GM23338 (cell line): Measurements from ENCODE around the gene COMMD2. TPM values are rescaled to one million over a fixed set of nuclear protein-coding genes. Genes with fewer than 3 reads are reported as not detected.

Source experiments
- ATAC-seq: fragments of 200-7000 bp; cut with Tn5 transposase; 3 replicates; pipeline ENCODE4 v1.9.1; 2020
- DNase-seq: peaks from one replicate; pipeline ENCODE4 v3.0.0-alpha.2; 2015; ENCODE audit warnings: low spot score
- H2AFZ ChIP-seq: fragments of 200-600 bp; sonication (generic); 2 replicates; pipeline ENCODE4 v1.8.0; 2016; ENCODE audit warnings: antibody characterized with exemption, mild to moderate bottlenecking, moderate library complexity
- H3F3A ChIP-seq: fragments of 200-600 bp; sonication (generic); replicated peaks from 2 replicates; pipeline ENCODE4 v1.8.0; 2017; ENCODE audit warnings: antibody characterized with exemption, mixed run types, low read depth
- H3K27ac ChIP-seq: fragments of 200-600 bp; sonication (generic); 2 replicates; pipeline ENCODE4 v1.6.1; 2016; ENCODE audit warnings: low read depth
- H3K27me3 ChIP-seq: fragments of 200-600 bp; sonication (generic); 2 replicates; pipeline ENCODE4 v1.8.0; 2016; ENCODE audit warnings: mild to moderate bottlenecking, mixed run types, moderate library complexity; ENCODE audit not compliant: insufficient read depth
- H3K36me3 ChIP-seq: fragments of 200-600 bp; sonication (generic); 2 replicates; pipeline ENCODE4 v1.8.0; 2016; ENCODE audit warnings: mild to moderate bottlenecking; ENCODE audit not compliant: insufficient read depth
- H3K4me1 ChIP-seq: fragments of 200-600 bp; sonication (generic); 2 replicates; pipeline ENCODE4 v1.8.0; 2016; ENCODE audit warnings: mild to moderate bottlenecking, moderate library complexity; ENCODE audit not compliant: insufficient read depth
- H3K4me2 ChIP-seq: fragments of 200-600 bp; sonication (generic); 2 replicates; pipeline ENCODE4 v1.7.1; 2017; ENCODE audit warnings: mixed run types
- H3K4me3 ChIP-seq: fragments of 200-600 bp; sonication (generic); 2 replicates; pipeline ENCODE4 v1.6.1; 2016; ENCODE audit warnings: mixed run types
- H3K79me2 ChIP-seq: fragments of 200-600 bp; sonication (generic); replicated peaks from 2 replicates; pipeline ENCODE4 v1.8.0; 2017; ENCODE audit warnings: mild to moderate bottlenecking; ENCODE audit not compliant: insufficient read depth
- H3K9me2 ChIP-seq: fragments of 200-600 bp; sonication (generic); 2 replicates; pipeline ENCODE4 v1.8.0; 2017; ENCODE audit not compliant: insufficient read depth
- H4K20me1 ChIP-seq: fragments of 200-600 bp; sonication (generic); replicated peaks from 2 replicates; pipeline ENCODE4 v1.8.0; 2017; ENCODE audit warnings: mild to moderate bottlenecking; ENCODE audit not compliant: insufficient read depth
- H3K27ac Mint-ChIP-seq: 2 replicates; pipeline ENCODE4 v1.8.0; 2020; ENCODE audit warnings: inconsistent platforms, mild to moderate bottlenecking, moderate library complexity, mixed read lengths
- H3K27me3 Mint-ChIP-seq: 3 replicates; pipeline ENCODE4 v1.8.0; 2022; ENCODE audit warnings: low read depth, mild to moderate bottlenecking, moderate library complexity, mixed read lengths, inconsistent platforms; ENCODE audit not compliant: insufficient read depth, poor library complexity
- H3K36me3 Mint-ChIP-seq: 3 replicates; pipeline ENCODE4 v1.8.0; 2021; ENCODE audit warnings: low read depth, mild to moderate bottlenecking, inconsistent platforms, moderate library complexity, mixed read lengths
- H3K4me1 Mint-ChIP-seq: 3 replicates; pipeline ENCODE4 v1.8.0; 2020; ENCODE audit warnings: mild to moderate bottlenecking, inconsistent platforms, mixed read lengths
- H3K4me3 Mint-ChIP-seq: 3 replicates; pipeline ENCODE4 v1.8.0; 2021; ENCODE audit warnings: moderate library complexity, mild to moderate bottlenecking, inconsistent platforms, mixed read lengths
- H3K9me3 Mint-ChIP-seq: 3 replicates; pipeline ENCODE4 v1.8.0; 2020; ENCODE audit warnings: moderate library complexity, mild to moderate bottlenecking, inconsistent platforms, mixed read lengths
- CREB1 ChIP-seq: fragments of 250-450 bp; sonication (Bioruptor Pico); IDR thresholded peaks from 2 replicates; pipeline ENCODE4 v1.5.0; 2020; ENCODE audit warnings: low read depth, mild to moderate bottlenecking, moderate library complexity
- EZH2 ChIP-seq: fragments of 200-600 bp; sonication (generic); IDR thresholded peaks from one replicate; pipeline ENCODE4 v1.8.0; 2017; ENCODE audit warnings: antibody characterized with exemption, mild to moderate bottlenecking, low read depth; ENCODE audit not compliant: unreplicated experiment
- EZH2phosphoT487 ChIP-seq: fragments of 200-600 bp; sonication (generic); IDR thresholded peaks from one replicate; pipeline ENCODE4 v1.8.1; 2018; ENCODE audit warnings: antibody characterized with exemption; ENCODE audit not compliant: unreplicated experiment
- JUNB ChIP-seq: IDR thresholded peaks from one replicate; pipeline ENCODE4 v1.6.1; 2016; ENCODE audit warnings: antibody characterized with exemption; ENCODE audit not compliant: unreplicated experiment
- NANOG ChIP-seq: IDR thresholded peaks from 2 replicates; pipeline ENCODE4 v1.6.1; 2016; ENCODE audit warnings: antibody characterized with exemption, borderline replicate concordance
- POLR2AphosphoS5 ChIP-seq: IDR thresholded peaks from 2 replicates; pipeline ENCODE4 v1.6.1; 2016; ENCODE audit warnings: antibody characterized with exemption, low read depth
- STAT1 ChIP-seq: IDR thresholded peaks from one replicate; pipeline ENCODE4 v1.6.1; 2016; ENCODE audit warnings: antibody characterized with exemption; ENCODE audit not compliant: unreplicated experiment
- ZNF114 ChIP-seq: fragments of 250-450 bp; sonication (Bioruptor Pico); IDR thresholded peaks from 2 replicates; pipeline ENCODE4 v1.5.0; 2020; ENCODE audit warnings: mild to moderate bottlenecking, moderate library complexity
- ZNF331 ChIP-seq: fragments of 250-450 bp; sonication (Bioruptor Pico); IDR thresholded peaks from 2 replicates; pipeline ENCODE4 v1.5.0; 2020; ENCODE audit warnings: low read depth, mild to moderate bottlenecking, moderate library complexity
- polyA plus RNA-seq: library from polyadenylated mRNA; unstranded; fragments of >200 nt; fragmentation: Nextera tagmentation; extraction: Ambion mirVana; gene quantifications from 2 replicates; pipeline ENCODE4 v1.2.1, GENCODE V29; 2016
- total RNA-seq: library from RNA; depleted of rRNA; stranded (reverse); fragments of >200 nt; shearing (Covaris generic); gene quantifications from 2 replicates; pipeline ENCODE4 v1.2.3, GENCODE V29; 2014
- TF ChIP-seq, protein P1 (sequence below): fragments of 250-450 bp; sonication (Bioruptor Pico); IDR thresholded peaks from 2 replicates; pipeline ENCODE4 v1.5.0; 2020; ENCODE audit warnings: mild to moderate bottlenecking, moderate library complexity
- TF ChIP-seq, protein P2 (sequence below): IDR thresholded peaks from 2 replicates; pipeline ENCODE4 v1.6.1; 2016; ENCODE audit warnings: antibody characterized with exemption
- TF ChIP-seq, protein P3 (sequence below): IDR thresholded peaks from one replicate; pipeline ENCODE4 v1.6.1; 2018; ENCODE audit warnings: antibody characterized with exemption; ENCODE audit not compliant: unreplicated experiment
- TF ChIP-seq, protein P4 (sequence below), 2 experiments: fragments of 200-600 bp in 1 of 2; sonication (generic) in 1 of 2; conservative IDR thresholded peaks; 2 replicates each; pipeline versions ENCODE4 v1.5.1 to v1.6.1; 2016 to 2017; ENCODE audit warnings: antibody characterized with exemption in 2 of 2, low read depth in 2 of 2, mild to moderate bottlenecking in 2 of 2, moderate library complexity in 1 of 2

The COMMD2 gene
- total and polyA plus RNA-seq, 2 experiments from 2014 or later: 55.5 to 61.1 TPM

DNA sequence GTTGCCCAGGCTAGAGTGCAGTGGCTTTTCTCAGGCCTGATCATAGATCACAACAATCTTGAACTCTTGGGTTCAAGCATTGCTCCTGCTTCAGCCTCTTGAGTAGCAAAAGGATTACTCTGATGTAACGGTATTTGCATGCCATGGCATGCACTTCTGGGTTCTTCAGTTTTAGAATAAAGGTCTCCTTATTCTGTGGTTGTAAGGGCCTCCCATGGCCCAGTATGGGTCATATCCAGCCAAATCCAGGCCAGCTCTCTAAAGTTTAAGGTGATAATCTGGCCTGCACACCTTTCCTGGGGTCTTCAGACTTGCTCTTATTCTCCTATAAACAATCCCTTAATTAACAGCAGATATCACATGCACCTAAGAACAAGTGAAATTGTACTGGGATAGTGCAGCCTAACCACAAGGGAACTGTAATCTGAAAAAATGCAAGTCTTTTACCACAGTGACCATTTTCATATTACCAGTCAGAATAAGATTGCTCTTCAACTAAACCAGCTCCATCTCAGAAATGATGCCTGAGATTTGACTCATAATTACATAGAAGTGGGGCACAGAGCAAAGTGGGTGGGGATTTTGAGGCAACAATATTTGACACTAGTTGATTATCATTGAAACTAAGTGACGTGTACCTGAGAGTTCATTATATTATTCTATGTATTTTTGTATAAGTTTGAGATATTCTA, 25.4 kb downstream of the COMMD2 start:
- Histone ChIP-seq H2AFZ (no peak overlapping the region), H3K4me3 (no peak overlapping the region), H3K36me3 (no peaks in the 10 kb centered on the region), H3F3A (no peaks in the 10 kb centered on the region), H3K27me3 (no peaks in the 10 kb centered on the region), H3K4me1 (no peaks in the 10 kb centered on the region), H3K4me2 (no peak overlapping the region), H3K79me2 (no peaks in the 10 kb centered on the region), H3K27ac (no peak overlapping the region), H3K9me2 (no peaks in the 10 kb centered on the region), H4K20me1 (no peaks in the 10 kb centered on the region)
- Mint-ChIP-seq H3K4me3 (no peak overlapping the region), H3K27ac (no peak overlapping the region), H3K27me3 (no peaks in the 10 kb centered on the region), H3K36me3 (peaks cover 3% of the 10 kb centered on the region; the same call in 1 of the 3 replicates), H3K4me1 (no peaks in the 10 kb centered on the region), H3K9me3 (peaks cover 9% of the 10 kb centered on the region)
- TF ChIP-seq ZNF114 (CRISPR knock-in tag) (no peak), EZH2phosphoT487 (no peak), EZH2 (no peak), ZNF331 (CRISPR knock-in tag) (no peak), NANOG (no peak), JUNB (no peak), STAT1 (no peak), POLR2AphosphoS5 (no peak), CREB1 (CRISPR knock-in tag) (no peak)
- TF ChIP-seq, protein P1, sequence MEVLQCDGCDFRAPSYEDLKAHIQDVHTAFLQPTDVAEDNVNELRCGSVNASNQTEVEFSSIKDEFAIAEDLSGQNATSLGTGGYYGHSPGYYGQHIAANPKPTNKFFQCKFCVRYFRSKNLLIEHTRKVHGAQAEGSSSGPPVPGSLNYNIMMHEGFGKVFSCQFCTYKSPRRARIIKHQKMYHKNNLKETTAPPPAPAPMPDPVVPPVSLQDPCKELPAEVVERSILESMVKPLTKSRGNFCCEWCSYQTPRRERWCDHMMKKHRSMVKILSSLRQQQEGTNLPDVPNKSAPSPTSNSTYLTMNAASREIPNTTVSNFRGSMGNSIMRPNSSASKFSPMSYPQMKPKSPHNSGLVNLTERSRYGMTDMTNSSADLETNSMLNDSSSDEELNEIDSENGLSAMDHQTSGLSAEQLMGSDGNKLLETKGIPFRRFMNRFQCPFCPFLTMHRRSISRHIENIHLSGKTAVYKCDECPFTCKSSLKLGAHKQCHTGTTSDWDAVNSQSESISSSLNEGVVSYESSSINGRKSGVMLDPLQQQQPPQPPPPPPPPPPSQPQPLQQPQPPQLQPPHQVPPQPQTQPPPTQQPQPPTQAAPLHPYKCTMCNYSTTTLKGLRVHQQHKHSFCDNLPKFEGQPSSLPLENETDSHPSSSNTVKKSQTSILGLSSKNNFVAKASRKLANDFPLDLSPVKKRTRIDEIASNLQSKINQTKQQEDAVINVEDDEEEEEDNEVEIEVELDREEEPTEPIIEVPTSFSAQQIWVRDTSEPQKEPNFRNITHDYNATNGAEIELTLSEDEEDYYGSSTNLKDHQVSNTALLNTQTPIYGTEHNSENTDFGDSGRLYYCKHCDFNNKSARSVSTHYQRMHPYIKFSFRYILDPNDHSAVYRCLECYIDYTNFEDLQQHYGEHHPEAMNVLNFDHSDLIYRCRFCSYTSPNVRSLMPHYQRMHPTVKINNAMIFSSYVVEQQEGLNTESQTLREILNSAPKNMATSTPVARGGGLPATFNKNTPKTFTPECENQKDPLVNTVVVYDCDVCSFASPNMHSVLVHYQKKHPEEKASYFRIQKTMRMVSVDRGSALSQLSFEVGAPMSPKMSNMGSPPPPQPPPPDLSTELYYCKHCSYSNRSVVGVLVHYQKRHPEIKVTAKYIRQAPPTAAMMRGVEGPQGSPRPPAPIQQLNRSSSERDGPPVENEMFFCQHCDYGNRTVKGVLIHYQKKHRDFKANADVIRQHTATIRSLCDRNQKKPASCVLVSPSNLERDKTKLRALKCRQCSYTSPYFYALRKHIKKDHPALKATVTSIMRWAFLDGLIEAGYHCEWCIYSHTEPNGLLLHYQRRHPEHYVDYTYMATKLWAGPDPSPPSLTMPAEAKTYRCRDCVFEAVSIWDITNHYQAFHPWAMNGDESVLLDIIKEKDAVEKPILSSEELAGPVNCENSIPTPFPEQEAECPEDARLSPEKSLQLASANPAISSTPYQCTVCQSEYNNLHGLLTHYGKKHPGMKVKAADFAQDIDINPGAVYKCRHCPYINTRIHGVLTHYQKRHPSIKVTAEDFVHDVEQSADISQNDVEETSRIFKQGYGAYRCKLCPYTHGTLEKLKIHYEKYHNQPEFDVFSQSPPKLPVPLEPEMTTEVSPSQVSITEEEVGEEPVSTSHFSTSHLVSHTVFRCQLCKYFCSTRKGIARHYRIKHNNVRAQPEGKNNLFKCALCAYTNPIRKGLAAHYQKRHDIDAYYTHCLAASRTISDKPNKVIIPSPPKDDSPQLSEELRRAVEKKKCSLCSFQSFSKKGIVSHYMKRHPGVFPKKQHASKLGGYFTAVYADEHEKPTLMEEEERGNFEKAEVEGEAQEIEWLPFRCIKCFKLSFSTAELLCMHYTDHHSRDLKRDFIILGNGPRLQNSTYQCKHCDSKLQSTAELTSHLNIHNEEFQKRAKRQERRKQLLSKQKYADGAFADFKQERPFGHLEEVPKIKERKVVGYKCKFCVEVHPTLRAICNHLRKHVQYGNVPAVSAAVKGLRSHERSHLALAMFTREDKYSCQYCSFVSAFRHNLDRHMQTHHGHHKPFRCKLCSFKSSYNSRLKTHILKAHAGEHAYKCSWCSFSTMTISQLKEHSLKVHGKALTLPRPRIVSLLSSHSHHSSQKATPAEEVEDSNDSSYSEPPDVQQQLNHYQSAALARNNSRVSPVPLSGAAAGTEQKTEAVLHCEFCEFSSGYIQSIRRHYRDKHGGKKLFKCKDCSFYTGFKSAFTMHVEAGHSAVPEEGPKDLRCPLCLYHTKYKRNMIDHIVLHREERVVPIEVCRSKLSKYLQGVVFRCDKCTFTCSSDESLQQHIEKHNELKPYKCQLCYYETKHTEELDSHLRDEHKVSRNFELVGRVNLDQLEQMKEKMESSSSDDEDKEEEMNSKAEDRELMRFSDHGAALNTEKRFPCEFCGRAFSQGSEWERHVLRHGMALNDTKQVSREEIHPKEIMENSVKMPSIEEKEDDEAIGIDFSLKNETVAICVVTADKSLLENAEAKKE (CRISPR knock-in tag): no peak
- TF ChIP-seq, protein P2, sequence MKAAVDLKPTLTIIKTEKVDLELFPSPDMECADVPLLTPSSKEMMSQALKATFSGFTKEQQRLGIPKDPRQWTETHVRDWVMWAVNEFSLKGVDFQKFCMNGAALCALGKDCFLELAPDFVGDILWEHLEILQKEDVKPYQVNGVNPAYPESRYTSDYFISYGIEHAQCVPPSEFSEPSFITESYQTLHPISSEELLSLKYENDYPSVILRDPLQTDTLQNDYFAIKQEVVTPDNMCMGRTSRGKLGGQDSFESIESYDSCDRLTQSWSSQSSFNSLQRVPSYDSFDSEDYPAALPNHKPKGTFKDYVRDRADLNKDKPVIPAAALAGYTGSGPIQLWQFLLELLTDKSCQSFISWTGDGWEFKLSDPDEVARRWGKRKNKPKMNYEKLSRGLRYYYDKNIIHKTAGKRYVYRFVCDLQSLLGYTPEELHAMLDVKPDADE: no peak
- TF ChIP-seq, protein P3, sequence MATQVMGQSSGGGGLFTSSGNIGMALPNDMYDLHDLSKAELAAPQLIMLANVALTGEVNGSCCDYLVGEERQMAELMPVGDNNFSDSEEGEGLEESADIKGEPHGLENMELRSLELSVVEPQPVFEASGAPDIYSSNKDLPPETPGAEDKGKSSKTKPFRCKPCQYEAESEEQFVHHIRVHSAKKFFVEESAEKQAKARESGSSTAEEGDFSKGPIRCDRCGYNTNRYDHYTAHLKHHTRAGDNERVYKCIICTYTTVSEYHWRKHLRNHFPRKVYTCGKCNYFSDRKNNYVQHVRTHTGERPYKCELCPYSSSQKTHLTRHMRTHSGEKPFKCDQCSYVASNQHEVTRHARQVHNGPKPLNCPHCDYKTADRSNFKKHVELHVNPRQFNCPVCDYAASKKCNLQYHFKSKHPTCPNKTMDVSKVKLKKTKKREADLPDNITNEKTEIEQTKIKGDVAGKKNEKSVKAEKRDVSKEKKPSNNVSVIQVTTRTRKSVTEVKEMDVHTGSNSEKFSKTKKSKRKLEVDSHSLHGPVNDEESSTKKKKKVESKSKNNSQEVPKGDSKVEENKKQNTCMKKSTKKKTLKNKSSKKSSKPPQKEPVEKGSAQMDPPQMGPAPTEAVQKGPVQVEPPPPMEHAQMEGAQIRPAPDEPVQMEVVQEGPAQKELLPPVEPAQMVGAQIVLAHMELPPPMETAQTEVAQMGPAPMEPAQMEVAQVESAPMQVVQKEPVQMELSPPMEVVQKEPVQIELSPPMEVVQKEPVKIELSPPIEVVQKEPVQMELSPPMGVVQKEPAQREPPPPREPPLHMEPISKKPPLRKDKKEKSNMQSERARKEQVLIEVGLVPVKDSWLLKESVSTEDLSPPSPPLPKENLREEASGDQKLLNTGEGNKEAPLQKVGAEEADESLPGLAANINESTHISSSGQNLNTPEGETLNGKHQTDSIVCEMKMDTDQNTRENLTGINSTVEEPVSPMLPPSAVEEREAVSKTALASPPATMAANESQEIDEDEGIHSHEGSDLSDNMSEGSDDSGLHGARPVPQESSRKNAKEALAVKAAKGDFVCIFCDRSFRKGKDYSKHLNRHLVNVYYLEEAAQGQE: no peak
- TF ChIP-seq, protein P4, sequence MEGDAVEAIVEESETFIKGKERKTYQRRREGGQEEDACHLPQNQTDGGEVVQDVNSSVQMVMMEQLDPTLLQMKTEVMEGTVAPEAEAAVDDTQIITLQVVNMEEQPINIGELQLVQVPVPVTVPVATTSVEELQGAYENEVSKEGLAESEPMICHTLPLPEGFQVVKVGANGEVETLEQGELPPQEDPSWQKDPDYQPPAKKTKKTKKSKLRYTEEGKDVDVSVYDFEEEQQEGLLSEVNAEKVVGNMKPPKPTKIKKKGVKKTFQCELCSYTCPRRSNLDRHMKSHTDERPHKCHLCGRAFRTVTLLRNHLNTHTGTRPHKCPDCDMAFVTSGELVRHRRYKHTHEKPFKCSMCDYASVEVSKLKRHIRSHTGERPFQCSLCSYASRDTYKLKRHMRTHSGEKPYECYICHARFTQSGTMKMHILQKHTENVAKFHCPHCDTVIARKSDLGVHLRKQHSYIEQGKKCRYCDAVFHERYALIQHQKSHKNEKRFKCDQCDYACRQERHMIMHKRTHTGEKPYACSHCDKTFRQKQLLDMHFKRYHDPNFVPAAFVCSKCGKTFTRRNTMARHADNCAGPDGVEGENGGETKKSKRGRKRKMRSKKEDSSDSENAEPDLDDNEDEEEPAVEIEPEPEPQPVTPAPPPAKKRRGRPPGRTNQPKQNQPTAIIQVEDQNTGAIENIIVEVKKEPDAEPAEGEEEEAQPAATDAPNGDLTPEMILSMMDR (conservative IDR thresholded peaks at IDR 0.05; ENCODE audit: low read depth in 2 of 2): no peak
- ATAC-seq: no peak
- no peak for DNase-seq
